HG03139 (cell line): ENCODE data around the gene DNAJB12.
"Not testable (repeated sequence)": the region's sequence is repeated elsewhere in the genome, so short reads cannot be mapped to it uniquely, and the experiment has no call there.

ENCODE experiments used
- ATAC-seq: cut with Tn5 transposase; IDR thresholded peaks from one replicate; pipeline ENCODE4 v1.9.1; 2021; ENCODE audit not compliant: unreplicated experiment

The DNAJB12 gene

DNA sequence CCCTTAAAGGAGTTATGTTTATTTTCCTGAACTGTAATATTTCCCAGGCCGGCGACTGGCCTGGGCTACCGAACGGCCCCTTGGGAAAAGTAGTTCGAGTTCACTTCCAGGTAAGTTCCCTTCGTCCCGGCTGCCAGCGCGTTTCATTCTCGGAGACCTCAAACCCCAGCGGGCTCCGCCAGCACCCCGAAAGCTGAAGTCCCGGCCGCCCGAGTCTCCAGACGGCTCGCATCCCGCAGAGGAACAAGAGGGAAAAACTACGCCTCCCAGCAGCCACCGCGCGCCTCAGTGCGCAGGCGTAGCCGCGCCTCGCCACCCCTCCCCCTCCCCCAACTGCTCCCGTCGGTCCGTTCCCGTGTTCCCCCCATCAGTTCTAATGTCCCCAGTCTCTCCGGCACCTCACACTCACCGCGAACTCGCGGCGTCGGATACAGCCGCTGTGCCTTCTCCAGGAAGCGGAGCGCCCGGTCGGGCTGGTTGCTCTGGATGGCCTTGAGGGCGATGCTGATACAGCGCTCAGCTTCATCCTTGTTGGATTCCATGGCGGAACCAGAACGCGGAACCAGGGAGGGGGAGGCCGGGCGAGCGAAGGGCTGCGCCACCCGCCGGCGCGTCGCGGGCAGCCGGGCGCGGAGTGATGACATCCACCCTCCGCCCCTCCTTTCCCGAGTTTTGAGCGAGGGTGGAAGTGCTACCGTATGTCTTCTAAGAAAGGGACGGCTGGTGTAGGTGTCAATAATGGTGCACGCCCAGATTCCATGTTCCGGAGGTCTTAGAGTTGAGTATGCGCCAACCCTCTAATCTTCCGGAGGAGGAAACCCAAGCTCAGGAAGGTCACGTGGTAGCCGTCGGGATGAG lies at the start of gene DNAJB12:
Gene DNAJB12 (minus strand): TSS at position 564 of the 858 bp plus-strand sequence. CDS start 22 bp downstream, at position 542.
- peak; percentile 62 for ATAC-seq

DNA sequence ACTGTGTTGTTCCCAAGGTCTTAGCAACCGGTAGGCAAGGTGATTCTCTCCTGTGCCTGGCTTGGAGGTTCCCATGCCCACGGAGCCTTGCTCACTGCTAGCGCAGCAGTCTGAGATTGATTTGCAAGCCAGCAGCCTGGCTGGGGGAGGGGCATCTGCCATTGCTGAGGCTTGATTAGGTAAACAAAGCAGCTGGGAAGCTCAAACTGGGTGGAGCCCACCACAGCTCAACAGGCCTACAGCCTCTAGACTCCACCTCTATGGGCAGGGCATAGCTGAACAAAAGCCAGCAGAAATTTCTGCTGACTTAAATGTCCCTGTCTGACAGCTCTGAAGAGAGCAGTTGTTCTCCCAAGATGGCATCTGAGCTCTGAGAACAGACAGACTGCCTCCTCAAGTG lies 40.9 kb upstream of the DNAJB12 start:
- ATAC-seq, result not testable (repeated sequence)

DNA sequence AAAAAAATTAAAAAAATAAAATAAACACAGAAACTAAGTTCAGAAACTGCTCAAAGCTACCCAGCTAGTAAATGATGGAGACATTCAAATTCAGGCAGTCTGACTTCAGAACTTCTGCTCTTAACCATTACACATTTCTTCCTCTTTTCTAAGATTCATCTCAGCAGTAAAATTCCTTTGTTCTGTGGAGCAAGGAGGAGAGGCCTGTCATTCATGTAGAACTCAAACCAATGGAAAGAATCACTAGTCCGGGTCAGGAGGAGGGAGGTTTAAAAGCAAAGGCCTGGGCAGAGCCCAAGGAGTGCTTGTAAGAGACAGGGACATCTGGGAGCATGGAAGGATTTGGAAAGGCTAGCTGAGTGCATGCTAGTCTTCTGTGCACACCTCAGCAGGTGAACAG lies 37.9 kb upstream of the DNAJB12 start:
- ATAC-seq, result no peak

DNA sequence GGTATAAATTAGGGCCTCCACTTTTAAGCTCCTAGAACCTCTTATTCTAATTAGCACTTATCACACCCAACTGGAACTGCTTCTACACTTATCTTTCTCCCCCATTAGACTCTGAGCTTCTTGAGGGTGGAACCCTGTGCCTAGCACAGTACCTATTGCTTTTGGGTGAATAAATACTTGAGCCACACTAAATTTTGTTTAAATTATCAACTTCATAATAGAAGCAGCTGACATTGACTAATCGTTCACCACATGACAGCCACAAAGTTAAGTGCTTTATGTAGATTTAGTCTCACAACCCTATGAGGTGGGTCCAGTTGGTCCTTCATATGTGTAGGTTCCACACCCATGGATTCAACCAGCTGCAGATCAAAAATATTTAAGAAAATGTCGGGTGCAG lies 36.0 kb upstream of the DNAJB12 start:
- ATAC-seq, result no peak

- ATAC-seq, result no peak
Observed at GRCh38 chr10:72389716-72390115, 35.0 kb upstream of the DNAJB12 start.

GRCh38 chr10:72389014-72389413 lies 34.3 kb upstream of the DNAJB12 start:
- no peak for ATAC-seq

GRCh38 chr10:72388062-72388461 lies 33.3 kb upstream of the DNAJB12 start:
- ATAC-seq, result no peak

GRCh38 chr10:72386916-72387586 lies 32.3 kb upstream of the DNAJB12 start:
- ATAC-seq, result no peak

- ATAC-seq, result no peak
Observed at GRCh38 chr10:72385724-72386123, 31.0 kb upstream of the DNAJB12 start.

DNA sequence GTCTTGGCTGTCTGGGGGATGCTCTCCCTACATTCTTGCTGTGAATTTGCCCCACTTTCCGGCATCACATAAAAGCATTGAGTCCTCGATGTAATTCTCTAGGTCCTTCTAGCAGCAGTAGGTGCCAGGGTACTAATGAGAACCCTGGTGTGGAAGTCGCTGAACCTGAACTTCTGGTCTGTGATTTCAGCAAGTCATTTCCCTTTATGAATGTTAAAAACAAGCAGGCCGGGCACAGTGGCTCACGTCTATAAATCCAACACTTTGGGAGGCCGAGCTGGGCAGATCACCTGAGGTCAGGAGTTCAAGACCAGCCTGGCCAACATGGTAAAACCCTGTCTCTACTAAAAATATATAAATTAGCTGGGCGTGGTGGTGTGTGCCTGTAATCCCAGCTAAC lies 30.3 kb upstream of the DNAJB12 start:
- not testable (repeated sequence) for ATAC-seq

DNA sequence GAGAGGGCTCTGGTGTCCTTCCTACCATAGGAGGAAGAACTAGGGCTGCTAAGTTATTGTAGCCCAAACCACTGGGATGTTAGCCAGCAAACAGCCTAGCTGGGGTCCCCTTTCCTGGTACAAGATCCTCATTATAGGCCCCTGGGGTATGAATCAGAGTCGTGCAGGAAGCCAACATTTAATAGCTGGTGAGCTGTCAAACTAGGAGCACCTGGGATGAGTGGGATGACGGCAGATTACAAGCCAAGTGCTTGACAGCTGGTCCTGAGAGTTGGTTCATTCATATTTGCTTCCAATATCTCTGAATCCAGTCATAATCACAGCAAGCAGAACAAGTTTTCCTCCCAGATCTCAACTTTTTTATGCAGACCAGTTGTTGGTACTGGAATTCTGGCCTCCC lies 25.1 kb upstream of the DNAJB12 start:
- no peak for ATAC-seq

- no peak for ATAC-seq
Observed at GRCh38 chr10:72379062-72379461, 24.3 kb upstream of the DNAJB12 start.

- no peak for ATAC-seq
Observed at GRCh38 chr10:72375585-72375984, 20.9 kb upstream of the DNAJB12 start.

DNA sequence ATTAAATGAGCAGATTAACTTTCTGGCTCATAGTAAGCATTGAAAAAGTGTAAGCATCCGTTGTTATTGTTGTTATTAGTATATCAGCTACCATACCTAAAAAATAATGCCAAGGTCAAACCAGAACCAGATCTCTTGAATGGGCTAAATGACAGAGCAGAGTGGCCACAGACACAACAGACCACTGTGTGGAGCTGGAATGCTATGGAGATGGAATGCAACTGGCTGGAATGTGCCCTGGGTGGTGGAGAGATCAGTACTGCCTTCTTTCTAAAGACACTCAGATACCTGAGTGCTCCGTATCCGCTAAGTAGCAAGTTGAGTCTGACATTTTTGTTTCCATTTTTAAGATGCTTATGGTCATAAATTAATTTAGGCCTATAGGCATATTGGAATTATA lies 20.5 kb upstream of the DNAJB12 start:
- no peak for ATAC-seq

GRCh38 chr10:72370201-72370722 lies 15.5 kb upstream of the DNAJB12 start:
- ATAC-seq, result no peak

GRCh38 chr10:72367301-72367960 lies 12.7 kb upstream of the DNAJB12 start:
- no peak for ATAC-seq

- no peak for ATAC-seq
Observed at GRCh38 chr10:72365106-72365895, 10.6 kb upstream of the DNAJB12 start.

DNA sequence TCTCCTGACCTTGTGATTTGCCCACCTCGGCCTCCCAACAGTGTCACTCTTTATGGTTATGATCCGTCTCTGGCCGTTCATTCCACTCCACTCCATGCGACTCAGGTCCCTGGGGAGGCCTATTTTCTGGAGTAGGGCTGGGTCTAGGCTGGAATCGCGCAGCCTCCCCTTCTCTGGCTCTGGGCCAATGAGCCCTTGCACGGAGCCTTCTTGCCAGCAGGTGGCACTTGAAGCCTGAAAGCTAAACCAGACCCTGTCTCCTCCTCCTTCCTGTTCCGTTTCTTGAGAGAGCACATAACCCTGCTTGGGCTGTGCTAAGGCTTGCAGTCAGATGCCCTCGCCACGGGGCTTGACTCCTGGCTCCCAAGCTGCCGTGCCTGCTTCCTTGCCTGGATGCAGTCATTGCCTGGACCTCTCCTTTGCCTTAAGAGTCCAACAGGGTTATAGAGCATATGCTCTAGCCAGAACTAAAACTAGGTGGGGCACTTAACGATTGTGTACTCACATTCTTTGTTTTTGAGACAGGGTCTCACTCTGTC lies 9.6 kb upstream of the DNAJB12 start:
- no peak for ATAC-seq

DNA sequence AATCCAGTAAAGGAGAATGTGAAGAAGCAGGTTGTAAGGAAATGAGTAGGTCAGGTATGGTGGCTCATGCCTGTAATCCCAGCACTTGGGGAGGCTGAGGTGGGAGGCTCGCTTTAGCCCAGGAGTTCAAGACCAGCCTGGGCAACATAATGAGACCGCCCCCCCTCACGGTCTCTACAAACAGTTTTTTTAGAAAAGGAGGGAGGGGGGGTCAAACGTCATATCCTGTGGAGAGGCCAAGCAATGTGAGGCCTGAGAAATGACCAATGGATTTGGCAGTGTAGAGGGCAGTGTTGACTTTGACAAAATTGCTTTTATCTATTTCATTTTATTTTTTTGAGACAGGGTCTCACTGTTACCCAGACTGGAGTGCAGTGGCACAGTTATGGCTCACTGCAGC lies 2.3 kb upstream of the DNAJB12 start:
- ATAC-seq, result no peak

- no peak for ATAC-seq
Observed at GRCh38 chr10:72356115-72356514, 1.4 kb upstream of the DNAJB12 start.

- no peak for ATAC-seq
Observed at GRCh38 chr10:72355214-72355555, 466 bp upstream of the DNAJB12 start.
